ENCODE results near the gene SLC35F2.
"Not testable (repeated sequence)": the region's sequence is repeated elsewhere in the genome, so short reads cannot be mapped to it uniquely, and the experiment has no call there.

The SLC35F2 gene

GRCh38 chr11:107840129-107840484, 18.5 kb downstream of the SLC35F2 start:
- DNase-seq = no peak

DNA sequence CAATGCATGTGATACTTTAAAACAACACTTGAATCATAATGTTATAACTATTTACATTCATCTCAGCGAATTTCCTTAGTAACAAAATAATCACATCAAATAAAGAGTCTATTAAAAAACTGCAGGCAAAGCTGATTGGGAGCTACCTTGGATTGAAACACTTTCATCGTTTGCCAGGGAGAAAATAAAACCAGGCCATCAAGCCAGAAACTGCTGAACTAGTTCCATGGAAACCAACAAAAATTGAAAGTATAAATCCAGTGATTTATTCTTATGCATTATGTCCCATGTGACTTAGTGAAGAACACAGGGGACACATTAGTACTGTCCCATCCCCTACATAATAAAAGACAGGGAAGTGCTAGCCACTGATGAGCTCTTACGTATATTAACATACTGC, 21.7 kb downstream of the SLC35F2 start:
- no peak for DNase-seq

- no peak for DNase-seq
Observed at GRCh38 chr11:107834995-107835394, 23.6 kb downstream of the SLC35F2 start.

GRCh38 chr11:107833926-107834325, 24.7 kb downstream of the SLC35F2 start:
- DNase-seq = not testable (repeated sequence)

DNA sequence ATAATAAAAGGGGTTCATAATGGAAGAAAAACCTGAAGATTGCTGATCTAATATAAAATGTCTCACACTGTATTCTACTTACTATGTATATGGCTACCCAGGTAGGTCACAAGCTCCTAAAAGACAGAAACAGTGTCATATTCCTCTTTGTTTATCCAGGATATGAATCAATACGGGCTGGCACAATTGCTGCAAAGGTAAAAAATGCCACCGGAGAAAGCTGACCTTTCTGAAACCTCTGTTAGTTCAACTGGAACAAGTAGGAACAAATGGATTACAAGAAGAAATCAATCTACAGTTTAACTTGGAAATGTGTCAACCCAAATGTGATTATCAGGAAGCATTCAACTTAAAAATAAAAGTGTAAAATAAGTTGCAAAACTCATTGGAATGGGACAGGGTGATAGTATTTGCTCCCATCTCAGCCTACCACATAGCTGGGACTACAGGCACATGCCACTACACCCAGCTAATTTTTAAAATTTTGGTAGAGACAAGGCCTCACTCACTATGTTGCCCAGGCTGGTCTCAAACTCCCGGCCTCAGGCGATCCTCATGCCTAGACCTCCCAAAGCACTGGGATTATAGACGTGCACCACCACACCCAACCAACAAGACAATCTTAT, 27.6 kb downstream of the SLC35F2 start:
- DNase-seq = no peak

DNA sequence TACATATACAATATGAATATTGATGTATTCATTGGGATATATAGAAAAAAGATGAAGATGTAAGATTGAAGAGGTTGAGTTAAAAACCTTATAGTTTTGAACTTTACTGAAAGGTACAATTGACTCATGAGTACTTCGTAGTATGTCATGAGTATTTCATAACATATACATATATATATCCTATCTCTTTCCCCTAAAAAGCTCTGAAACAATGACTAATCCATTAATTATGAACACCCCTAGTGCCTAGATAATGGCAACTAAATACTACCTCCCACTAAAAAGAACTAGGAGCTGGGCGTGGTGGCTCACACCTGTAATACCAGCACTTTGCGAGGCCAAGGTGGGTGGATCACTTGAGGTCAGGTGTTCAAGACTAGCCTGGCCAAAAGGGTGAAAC, 31.5 kb downstream of the SLC35F2 start:
- DNase-seq = no peak

DNA sequence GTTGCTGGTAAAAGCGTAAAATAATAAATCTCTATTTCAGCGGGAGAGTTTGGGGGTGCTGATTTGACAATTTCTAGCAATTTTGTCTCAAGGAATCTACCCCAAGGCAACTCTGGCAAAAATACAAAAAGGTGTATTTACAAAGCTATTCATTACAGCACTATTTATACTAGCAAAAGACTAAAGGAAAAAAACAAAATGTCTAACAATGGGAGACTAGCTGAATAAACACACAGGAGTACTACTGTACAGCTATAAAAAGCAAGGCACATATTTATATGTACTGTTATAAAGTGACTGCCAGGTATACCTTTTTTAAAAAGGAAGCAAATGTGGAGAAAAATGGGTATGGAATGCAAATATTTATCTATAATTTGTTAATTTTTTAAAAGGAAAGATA, 32.7 kb downstream of the SLC35F2 start:
- DNase-seq = no peak

DNA sequence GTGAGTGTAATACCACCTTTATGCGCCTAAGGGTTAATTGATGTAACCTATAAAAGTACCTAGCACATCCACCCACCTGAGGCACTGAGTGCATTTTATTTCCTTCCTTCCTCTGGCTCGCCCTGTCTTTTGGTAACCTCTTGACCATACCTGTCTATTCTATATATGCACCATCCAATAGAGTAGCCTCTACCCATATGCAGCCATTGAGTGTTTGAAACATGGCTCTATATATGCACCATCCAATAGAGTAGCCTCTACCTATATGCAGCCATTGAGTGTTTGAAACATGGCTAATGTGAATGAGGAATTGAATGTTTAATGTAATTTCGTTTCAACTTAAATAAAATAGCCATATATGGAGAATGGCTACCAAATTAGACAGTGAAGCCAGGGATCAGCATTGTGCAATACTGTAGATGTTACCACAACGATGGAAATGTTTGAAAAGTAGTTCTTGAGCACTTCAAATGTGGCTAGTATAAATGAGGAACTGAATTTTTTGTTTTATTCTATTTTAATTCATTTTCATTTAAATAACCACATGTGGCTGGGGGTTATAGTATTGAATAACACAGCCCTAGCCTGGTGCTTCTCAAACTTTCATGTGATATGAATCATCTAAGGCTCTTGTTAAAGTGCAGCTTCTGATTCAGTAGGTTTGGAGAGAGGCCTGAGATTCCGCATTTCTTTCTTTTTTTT, 33.8 kb downstream of the SLC35F2 start:
- DNase-seq = no peak

DNA sequence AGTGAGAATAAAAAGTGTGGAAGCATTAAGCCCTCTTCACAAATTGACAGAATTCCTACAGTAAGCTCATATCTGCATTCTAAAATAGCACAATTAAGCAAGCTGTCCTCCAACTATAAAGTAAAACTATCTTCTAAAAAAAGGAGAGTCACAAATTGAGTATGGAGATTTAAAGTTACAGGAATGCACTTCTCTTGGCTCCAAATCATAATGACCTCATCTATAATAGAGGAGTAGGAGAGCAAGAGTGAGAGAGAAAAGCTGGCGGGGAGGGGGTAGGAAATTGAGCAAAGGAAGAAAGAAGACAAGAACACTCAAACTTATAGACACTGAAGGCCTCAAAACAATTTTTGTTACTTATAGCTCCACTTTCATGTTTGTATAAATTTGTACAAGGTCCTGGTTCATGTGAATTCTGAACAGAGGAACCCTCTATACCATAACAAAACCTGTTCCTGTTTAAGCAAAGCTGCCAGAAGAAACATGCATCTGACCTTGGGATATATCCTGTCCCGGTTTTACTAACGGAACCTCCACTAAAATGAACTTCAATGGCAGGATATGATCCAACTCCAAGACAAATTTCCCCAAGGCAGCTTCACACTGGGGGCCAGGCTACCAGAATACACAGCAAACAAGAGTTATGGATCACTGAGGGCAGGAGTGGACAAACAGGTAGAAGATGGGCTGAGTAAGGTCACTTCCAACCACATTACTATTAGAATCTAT, 37.2 kb downstream of the SLC35F2 start:
- no peak for DNase-seq

DNA sequence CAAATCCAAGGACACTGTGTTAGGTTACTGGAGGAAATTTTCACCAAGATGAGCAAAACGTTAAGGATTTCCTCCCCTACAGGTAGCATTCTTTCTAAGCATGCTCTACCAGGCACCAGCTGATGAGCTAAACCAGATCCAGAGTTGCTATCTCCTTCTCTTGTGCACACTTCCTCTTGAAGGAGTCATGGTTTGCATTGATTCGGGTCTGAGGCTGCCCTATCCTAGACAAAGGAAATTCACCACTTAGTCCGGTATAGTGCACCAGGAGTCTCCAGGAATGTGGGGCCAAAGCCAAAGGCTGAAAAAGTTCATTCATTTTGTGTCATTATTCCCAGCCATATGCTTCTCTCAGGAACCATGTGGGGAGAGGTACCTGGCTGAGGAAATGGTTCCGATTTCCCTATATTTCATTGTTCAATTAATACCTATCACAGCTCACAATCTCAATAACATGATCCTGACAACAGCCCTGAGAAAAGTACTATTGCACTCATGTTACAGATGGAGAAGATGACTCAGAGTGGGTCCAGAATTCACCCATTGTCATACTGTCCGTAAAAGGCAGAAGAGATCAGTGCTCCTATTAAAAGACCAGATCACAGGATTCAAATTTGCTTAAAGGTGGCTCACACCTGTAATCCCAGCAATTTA, 39.1 kb downstream of the SLC35F2 start:
- no peak for DNase-seq

GRCh38 chr11:107818491-107818890, 40.1 kb downstream of the SLC35F2 start:
- no peak for DNase-seq

DNA sequence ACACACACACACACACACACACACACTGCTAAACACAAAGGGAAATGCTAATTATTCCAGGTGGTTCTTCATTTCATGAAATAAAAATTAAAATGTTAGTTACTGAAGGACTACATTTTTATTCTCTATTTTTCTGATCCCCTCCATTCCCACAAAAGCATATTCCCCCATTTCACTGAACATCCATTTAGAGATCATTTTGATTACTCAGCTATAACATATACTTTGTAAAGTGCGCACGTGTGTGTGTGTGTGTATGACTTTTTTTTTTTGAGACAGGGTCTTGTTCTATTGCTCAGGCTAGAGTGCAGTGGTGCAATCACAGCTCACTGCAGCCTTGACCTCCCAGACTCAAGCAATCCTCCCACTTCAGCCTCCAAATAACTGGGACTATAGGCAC, 42.6 kb downstream of the SLC35F2 start:
- DNase-seq = no peak

GRCh38 chr11:107810875-107811274, 47.7 kb downstream of the SLC35F2 start:
- DNase-seq = no peak

- DNase-seq = no peak
Observed at GRCh38 chr11:107808521-107808920, 50.1 kb downstream of the SLC35F2 start.

DNA sequence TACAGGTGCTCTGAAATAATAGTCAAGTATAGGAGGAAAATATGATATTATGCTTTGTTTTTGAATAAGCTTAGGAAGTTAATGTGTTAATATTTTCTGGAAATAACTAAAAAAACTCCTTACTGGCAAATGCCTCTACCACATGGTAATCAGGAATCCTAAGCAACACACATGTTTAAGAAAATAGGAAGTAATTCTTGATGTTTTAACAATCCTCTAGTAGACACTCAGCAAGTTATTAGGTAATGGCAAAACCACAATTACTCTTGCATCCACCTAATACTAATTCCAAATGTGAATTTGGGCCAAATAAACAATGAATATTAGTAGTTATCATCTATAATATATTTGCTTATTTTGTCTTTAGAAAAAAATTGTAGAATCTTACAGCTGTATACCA, 53.6 kb downstream of the SLC35F2 start:
- no peak for DNase-seq

GRCh38 chr11:107804211-107804610, 54.4 kb downstream of the SLC35F2 start:
- DNase-seq = no peak

GRCh38 chr11:107801641-107802040, 56.9 kb downstream of the SLC35F2 start:
- no peak for DNase-seq

DNA sequence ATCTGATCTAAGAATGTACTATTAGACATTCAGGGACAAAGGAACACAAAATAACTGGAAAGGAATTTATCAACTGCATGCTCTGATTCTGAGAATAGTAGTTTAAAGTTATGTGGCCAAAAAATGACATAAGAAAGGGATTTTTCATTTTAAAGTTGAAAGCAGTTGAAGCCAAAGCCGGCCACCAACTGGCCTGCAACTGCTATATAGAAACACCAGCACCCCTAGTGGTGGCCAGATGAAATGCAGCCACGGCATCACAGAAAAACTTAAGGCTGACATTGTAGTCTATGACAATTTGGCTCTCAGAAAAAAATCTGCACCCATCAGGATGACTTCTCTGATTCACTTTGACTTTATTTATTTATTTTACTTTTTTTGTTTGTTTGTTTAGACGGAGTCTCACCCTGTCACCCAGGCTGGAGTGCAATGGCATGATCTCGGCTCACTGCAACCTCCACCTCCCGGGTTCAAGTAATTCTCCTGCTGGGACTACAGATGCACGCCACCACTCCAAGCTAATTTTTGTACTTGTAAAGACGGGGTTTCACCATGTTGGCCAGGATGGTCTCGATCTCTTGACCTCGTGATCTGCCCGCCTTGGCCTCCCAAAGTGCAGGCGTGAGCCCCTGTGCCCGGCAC, 59.2 kb downstream of the SLC35F2 start:
- DNase-seq = peak; percentile 4 to 35

GRCh38 chr11:107792049-107792443, 66.5 kb downstream of the SLC35F2 start:
- no peak for DNase-seq

DNA sequence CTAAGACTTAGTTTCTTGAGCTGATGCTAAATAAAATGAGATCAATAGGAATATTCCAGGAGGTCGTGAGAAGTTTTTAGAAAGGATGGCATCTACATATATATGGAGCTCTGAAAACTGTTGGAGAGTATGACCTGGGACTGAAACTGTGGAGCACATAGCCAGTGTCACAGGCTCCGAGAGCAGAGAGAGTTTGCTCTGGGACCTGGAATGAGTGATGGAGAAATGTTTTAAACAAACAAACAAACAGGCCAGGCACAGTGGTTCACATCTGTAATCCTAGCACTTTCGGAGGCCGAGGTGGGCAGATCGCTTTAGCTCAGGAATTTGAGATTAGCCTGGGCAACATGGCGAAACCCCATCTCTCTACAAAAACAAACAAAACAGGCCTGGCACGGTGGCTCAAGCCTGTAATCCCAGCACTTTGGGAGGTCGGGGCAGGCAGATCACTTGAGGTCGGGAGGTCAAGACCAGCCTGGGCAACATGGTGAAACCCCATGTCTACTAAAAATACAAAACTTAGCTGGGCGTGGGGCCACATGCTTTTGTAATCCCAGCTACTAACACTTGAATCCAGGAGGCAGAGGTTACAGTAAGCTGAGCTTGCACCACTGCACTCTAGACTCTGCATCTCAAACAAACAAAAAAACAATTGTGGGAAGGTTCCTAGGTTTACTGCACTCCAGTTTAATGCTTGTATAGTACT, 67.1 kb downstream of the SLC35F2 start:
- no peak for DNase-seq

- no peak for DNase-seq
Observed at GRCh38 chr11:107789767-107790166, 68.8 kb downstream of the SLC35F2 start.

- no peak for DNase-seq
Observed at GRCh38 chr11:107787733-107788132, 70.9 kb downstream of the SLC35F2 start.

- no peak for DNase-seq
Observed at GRCh38 chr11:107785401-107785800, 73.2 kb downstream of the SLC35F2 start.

All from NCI-H1930 (cell line).